Activated T-cell treated with anti-CD3 and anti-CD28 coated beads, Interleukin-2, amount 50 U/mL, for 72 hours (primary cell): ENCODE measurements around the gene CHODL. TPM values are rescaled to one million over a fixed set of nuclear protein-coding genes. Genes with fewer than 3 reads are reported as not detected.

Source experiments
- ATAC-seq, 2 donors: fragments of 150-1000 bp; cut with Tn5 transposase; replicated peaks in 1 of 2; 2 replicates each; pipeline ENCODE4 v1.10.0; 2021; ENCODE audit warnings: moderate library complexity in 2 of 2, mild to moderate bottlenecking in 1 of 2
- DNase-seq, 2 donors: peaks; one replicate each; pipeline ENCODE4 v3.0.0; 2021 to 2022; ENCODE audit warnings: mixed read lengths in 1 of 2
- H3K27ac Mint-ChIP-seq: one replicate; pipeline ENCODE4 v1.8.0; 2022; ENCODE audit warnings: mild to moderate bottlenecking, moderate library complexity, mixed read lengths
- H3K27me3 Mint-ChIP-seq: one replicate; pipeline ENCODE4 v1.8.0; 2022; ENCODE audit warnings: low read depth, mixed read lengths
- H3K36me3 Mint-ChIP-seq, 2 donors: one replicate each; pipeline ENCODE4 v1.8.0; 2022; ENCODE audit warnings: mixed read lengths in 2 of 2, mild to moderate bottlenecking in 1 of 2; ENCODE audit not compliant: insufficient read depth in 2 of 2
- H3K4me1 Mint-ChIP-seq: one replicate; pipeline ENCODE4 v1.8.0; 2022; ENCODE audit warnings: low read depth, mixed read lengths
- H3K4me3 Mint-ChIP-seq, 2 donors: one replicate each; pipeline ENCODE4 v1.8.0; 2022; ENCODE audit warnings: mild to moderate bottlenecking in 2 of 2, mixed read lengths in 2 of 2, moderate library complexity in 2 of 2
- H3K9me3 Mint-ChIP-seq, 2 donors: one replicate each; pipeline ENCODE4 v1.8.0; 2022; ENCODE audit warnings: mixed read lengths in 2 of 2
- total RNA-seq, 2 donors: library from RNA; stranded (reverse); gene quantifications; one replicate each; pipeline ENCODE4 v1.2.3, GENCODE V29; 2022

The CHODL gene, protein sequence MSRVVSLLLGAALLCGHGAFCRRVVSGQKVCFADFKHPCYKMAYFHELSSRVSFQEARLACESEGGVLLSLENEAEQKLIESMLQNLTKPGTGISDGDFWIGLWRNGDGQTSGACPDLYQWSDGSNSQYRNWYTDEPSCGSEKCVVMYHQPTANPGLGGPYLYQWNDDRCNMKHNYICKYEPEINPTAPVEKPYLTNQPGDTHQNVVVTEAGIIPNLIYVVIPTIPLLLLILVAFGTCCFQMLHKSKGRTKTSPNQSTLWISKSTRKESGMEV
- under 1 TPM in 1 of 2 donors, not detected in 1; 0.28 TPM for total RNA-seq

DNA sequence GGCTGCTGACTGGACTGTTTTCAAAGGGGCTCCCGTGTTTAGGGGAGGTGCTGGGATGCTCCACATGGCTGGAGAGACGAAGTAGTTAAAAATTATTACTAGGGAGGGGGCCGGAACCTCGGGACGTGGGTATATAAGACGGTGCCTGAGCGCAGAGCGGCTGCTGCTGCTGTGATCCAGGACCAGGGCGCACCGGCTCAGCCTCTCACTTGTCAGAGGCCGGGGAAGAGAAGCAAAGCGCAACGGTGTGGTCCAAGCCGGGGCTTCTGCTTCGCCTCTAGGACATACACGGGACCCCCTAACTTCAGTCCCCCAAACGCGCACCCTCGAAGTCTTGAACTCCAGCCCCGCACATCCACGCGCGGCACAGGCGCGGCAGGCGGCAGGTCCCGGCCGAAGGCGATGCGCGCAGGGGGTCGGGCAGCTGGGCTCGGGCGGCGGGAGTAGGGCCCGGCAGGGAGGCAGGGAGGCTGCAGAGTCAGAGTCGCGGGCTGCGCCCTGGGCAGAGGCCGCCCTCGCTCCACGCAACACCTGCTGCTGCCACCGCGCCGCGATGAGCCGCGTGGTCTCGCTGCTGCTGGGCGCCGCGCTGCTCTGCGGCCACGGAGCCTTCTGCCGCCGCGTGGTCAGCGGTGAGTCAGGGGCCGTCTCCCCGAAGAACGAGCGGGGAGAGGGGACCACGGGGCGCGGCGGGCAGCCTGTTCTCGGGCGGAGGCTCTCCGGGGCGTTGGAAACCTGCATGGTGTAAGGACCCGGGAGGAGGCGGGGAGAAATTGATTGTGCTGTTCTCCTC is at the start of gene CHODL:
TSS of gene CHODL (plus strand) at position 163 of the 793 bp plus-strand sequence. CDS start at position 554, 391 bp downstream.
- Mint-ChIP-seq H3K4me1 (no peaks in the 10 kb centered on the region), H3K4me3 (peak within 1 kb of the TSS; percentile 15 to 40), H3K27ac (no peak within 1 kb of the TSS), H3K9me3 (no peaks in the 10 kb centered on the region), H3K36me3 (no peaks in the 10 kb centered on the region), H3K27me3 (peaks cover 22% of the 10 kb centered on the region)
- ATAC-seq (no peak), DNase-seq (no peak)

DNA sequence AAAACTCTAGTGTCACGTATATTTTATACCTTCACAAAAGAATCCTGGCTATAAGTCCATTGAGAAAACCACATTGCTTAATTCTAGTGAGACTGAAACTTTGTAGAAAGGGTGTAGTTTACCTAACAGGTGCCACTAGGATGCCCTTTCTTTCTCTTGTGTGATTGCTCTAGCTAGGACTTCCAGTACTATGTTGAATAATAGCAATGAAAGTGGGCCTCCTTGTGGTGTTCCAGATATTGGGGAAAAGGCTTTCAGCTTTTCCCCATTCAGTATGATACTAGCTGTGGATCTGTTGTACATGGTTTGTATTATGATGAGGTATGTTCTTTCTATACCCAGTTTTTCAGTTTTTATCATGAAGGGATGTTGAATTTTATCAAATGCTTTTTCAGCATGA is 39.7 kb upstream of the CHODL start:
- Mint-ChIP-seq H3K4me3 (no peak overlapping the region), H3K27me3 (no peaks in the 10 kb centered on the region), H3K4me1 (no peaks in the 10 kb centered on the region), H3K27ac (no peak overlapping the region), H3K36me3 (no peaks in the 10 kb centered on the region), H3K9me3 (no peaks in the 10 kb centered on the region)
- DNase-seq (no peak), ATAC-seq (no peak)

DNA sequence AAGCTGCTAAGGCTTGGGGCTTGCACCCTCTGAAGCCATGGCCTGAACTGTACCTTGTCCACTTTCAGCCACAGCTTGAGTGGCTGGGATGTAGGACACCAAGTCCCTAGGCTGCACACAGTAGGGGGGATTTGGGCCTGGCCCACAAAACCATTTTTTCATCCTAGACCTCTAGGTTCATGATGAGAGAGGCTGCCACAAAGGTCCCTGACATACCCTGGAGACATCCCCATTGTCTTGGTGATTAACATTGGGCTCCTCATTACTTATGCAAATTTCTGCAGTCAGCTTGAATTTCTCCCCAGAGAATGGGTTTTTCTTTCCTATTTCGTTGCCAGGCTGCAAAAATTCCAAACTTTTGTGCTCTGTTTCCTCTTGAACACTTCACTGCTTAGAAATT is 26.3 kb upstream of the CHODL start:
- peaks cover 9 to 11% of the 10 kb centered on the region in 2 donors for H3K9me3 Mint-ChIP-seq

DNA sequence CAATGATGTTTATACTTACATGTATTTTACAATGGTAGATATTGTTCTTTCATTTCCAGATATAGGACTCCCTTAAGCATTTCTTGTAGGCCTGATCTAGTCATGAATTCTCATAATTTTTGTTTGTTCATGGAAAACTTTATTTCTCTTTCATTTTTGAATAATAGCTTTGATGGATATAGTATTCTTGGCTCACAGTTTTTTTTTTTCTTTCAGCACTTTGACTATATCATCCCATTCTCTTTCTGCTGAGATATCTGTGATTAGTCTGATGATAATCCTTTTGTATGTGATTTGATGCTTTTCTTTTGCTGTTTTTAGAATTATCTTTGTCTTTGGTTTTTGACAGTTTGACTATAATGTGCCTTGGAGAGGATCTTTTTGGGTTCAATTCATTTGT is 24.1 kb upstream of the CHODL start:
- Mint-ChIP-seq H3K4me1 (no peaks in the 10 kb centered on the region), H3K9me3 (peaks cover 9 to 11% of the 10 kb centered on the region in 2 donors), H3K27ac (no peak overlapping the region), H3K27me3 (no peaks in the 10 kb centered on the region), H3K4me3 (no peak overlapping the region), H3K36me3 (peaks cover 0 to 10% of the 10 kb centered on the region in 2 donors)
- no peak for ATAC-seq
- DNase-seq = no peak

More for the DNA sequence above, 26.3 kb upstream of the CHODL start:
- Mint-ChIP-seq H3K4me3 (no peak overlapping the region), H3K27ac (no peak overlapping the region), H3K36me3 (peaks cover 0 to 10% of the 10 kb centered on the region in 2 donors), H3K4me1 (no peaks in the 10 kb centered on the region), H3K27me3 (no peaks in the 10 kb centered on the region)
- no peak for ATAC-seq
- no peak for DNase-seq

DNA sequence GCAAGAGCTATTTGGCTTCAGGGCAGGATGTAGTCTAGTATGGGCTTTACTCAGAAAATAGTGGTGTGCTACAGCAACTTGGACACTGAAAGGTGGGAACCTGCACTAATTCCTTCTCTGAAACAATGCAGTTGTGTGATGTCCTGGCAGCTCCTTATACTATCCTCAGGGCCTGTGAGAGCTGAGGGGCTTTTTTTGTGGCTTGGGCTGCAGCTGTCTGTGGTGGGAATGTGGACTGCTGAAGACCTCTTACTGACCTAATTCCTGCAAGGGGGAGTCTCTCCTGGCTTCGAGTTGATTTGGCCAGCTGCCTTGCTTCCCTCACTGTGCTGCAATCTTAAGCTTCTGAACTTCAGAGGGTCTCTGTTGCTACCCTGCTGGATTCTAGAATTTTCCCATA is 22.3 kb upstream of the CHODL start:
- Mint-ChIP-seq H3K36me3 (peaks cover 0 to 10% of the 10 kb centered on the region in 2 donors), H3K4me3 (no peak overlapping the region), H3K4me1 (no peaks in the 10 kb centered on the region), H3K9me3 (peaks cover 9% of the 10 kb centered on the region in 2 donors), H3K27ac (no peak overlapping the region), H3K27me3 (no peaks in the 10 kb centered on the region)
- ATAC-seq (no peak), DNase-seq (no peak)

DNA sequence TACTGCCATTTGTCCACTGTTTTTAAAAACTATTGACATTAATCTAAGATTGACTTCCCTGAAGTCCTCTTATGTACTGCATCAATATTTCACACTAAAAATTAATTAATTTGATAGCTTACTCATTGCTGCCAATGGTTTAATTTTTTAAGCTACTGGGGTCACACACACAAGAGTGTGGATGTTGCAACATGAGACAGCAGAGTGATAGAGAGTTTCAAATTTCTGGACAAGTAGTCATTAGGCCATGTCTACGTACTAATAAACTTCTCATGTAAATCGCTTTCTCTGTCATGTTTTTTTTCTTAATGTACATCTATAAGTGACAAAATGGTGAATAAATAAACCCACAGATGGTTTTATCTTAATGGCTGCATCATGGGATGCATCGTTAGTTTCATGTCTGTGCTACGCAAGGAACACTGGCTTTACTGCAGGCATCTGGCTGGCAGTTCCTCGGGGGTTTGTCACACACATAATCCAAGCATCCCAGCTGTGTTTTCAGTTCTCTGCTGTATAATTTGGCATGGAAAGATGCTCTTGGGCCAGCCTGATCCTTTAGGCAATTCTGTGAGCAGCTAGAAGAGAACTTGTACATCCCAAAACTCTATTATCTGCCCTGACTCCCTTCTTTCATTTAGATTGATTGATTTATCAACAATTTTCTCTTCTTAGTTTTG is 16.4 kb upstream of the CHODL start:
- peaks cover 0 to 1% of the 10 kb centered on the region in 2 donors for H3K9me3 Mint-ChIP-seq
- H3K4me3 Mint-ChIP-seq = no peak overlapping the region
- DNase-seq = no peak

DNA sequence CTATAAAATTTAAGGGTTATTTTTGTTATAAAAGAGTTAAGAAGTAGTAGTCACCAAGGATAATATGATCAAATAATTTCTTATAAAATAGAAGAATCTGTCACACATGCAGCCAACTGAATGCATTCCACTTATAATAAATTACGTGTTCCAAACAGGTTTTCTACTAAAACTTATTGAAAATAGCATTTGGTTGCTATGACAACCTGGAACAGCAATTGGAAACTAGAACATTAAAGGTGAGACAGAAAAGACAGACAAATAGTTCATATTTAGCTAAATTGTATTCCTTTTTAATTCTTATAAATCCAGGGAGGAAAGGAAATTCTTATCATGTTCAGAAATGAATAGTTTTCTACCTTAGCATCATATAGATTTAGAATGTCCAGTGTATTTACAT is 9.1 kb upstream of the CHODL start:
- Mint-ChIP-seq H3K27me3 (no peaks in the 10 kb centered on the region), H3K36me3 (no peaks in the 10 kb centered on the region), H3K27ac (no peak overlapping the region), H3K9me3 (peaks cover 1 to 3% of the 10 kb centered on the region in 2 donors), H3K4me3 (no peak overlapping the region), H3K4me1 (no peaks in the 10 kb centered on the region)
- ATAC-seq (no peak), DNase-seq (no peak)

More for the DNA sequence above, 16.4 kb upstream of the CHODL start:
- Mint-ChIP-seq H3K4me1 (no peaks in the 10 kb centered on the region), H3K36me3 (no peaks in the 10 kb centered on the region), H3K27me3 (no peaks in the 10 kb centered on the region), H3K27ac (no peak overlapping the region)
- ATAC-seq = no peak

DNA sequence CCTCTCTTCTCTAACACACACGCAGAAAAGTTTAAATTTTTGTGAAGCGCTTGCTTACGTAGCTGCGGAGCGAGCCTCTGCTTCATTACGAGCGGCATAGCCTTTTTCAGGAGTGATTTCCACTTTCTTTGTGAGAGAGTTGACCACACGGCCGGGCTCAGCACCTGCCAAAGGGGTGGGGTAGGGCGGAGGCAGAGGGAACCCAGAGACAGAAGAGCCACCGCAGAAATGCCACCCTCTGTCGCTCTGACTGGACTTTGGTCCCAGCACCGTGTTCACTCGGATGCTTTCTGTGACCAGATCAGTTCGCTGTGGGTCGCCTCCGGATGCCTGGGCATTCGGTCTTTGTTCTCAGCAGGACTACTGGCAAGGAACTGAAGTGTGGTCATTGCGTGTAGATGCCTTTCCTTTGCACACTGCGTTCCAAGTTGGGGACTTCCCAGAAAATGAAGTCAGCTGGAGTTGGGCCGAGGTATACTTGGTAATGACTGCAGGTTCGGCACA is 883 bp downstream of the CHODL start:
- Mint-ChIP-seq H3K4me1 (no peaks in the 10 kb centered on the region), H3K27ac (no peak overlapping the region)
- ATAC-seq = no peak

DNA sequence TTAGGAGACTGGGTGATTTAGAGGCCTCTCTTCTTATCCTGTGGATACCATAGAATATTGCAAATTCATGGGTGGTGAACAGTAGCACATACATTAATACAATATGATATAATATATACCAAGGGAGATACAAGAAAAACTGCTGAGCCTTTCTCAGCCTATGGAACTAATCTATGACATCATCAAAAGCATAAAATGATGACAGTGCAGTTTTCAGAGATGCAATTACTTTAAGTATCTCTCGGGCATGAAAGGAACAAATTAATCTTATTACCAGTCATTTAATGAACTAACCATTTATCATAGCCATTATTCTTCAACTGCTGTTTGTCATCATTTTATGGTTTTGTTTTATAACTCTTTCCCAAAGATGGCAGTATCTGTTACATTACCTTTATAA is 3.5 kb downstream of the CHODL start:
- Mint-ChIP-seq H3K27me3 (peaks cover 22% of the 10 kb centered on the region), H3K9me3 (no peaks in the 10 kb centered on the region), H3K4me1 (no peaks in the 10 kb centered on the region), H3K36me3 (no peaks in the 10 kb centered on the region), H3K27ac (no peak overlapping the region), H3K4me3 (no peak overlapping the region)
- DNase-seq = no peak
- ATAC-seq = no peak

More for the DNA sequence above, 883 bp downstream of the CHODL start:
- Mint-ChIP-seq H3K9me3 (no peaks in the 10 kb centered on the region), H3K27me3 (peaks cover 22% of the 10 kb centered on the region), H3K36me3 (no peaks in the 10 kb centered on the region), H3K4me3 (no peak overlapping the region)
- DNase-seq = no peak

DNA sequence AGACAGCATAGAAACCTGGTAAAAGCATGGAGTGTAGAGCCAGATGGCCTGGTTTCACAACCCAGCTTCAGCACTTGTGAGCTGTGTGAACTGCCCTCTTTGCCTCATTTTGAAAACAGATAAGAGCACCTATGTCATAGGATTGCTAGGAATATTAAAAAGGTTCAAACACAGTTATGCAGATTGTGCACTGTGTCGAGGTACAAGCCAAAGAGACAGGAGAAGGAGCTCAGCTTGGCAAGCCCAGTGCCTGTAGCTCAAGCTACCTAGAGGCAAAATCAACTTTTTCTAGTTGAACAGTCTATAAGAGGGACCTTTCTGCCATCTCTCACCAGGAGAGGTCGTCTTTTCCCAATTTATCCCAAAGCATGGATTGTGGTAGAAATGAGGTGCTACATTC is 5.0 kb downstream of the CHODL start:
- Mint-ChIP-seq H3K36me3 (no peaks in the 10 kb centered on the region), H3K4me1 (no peaks in the 10 kb centered on the region), H3K27me3 (peaks cover 15% of the 10 kb centered on the region), H3K27ac (no peak overlapping the region), H3K9me3 (no peaks in the 10 kb centered on the region), H3K4me3 (no peak overlapping the region)
- no peak for DNase-seq
- peak; percentile 44 to 47 for ATAC-seq

DNA sequence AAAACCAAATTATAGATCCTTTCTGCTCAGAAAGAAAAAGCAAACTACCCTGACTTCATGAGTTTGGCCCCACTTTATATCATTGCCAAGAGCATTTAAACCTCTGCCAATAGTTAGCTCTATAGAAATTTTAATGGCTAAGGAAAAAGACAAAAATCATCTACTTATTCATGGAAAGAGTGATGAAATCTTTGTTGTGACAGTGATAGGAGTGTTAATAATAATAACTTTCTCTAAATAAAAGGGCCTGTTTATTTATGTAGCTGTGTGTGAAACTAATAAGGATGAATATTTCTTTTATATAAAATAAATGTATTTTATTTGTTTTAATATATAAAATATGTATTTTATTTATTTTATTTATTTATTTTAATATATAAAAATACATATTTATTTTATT is 6.4 kb downstream of the CHODL start:
- Mint-ChIP-seq H3K4me1 (no peaks in the 10 kb centered on the region), H3K9me3 (no peaks in the 10 kb centered on the region), H3K27ac (no peak overlapping the region), H3K4me3 (no peak overlapping the region), H3K27me3 (peaks cover 6% of the 10 kb centered on the region), H3K36me3 (no peaks in the 10 kb centered on the region)
- no peak for DNase-seq
- ATAC-seq = no peak

DNA sequence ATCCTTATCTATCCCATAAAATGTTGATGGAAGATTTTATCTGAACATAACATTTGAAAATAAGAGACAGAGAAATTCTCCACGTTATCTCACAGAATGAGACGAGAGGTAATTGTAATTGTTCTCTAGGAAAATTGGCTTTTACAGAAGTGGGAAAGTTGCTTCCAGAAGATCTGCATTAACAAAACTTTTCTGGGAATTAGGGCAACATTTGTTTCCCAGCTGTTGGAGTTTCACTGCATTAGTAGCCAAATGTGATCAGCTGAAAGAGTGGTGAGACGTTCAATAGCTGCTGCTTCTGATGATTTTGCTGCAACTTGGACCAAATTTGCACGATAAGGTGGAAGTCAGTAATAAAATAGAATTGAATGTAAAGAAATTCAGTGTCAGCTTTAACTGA is 7.6 kb downstream of the CHODL start:
- H3K9me3 Mint-ChIP-seq = no peaks in the 10 kb centered on the region
- H3K27ac Mint-ChIP-seq = no peak overlapping the region
- H3K36me3 Mint-ChIP-seq = no peaks in the 10 kb centered on the region
- no peak overlapping the region for H3K4me3 Mint-ChIP-seq
- H3K27me3 Mint-ChIP-seq = no peaks in the 10 kb centered on the region
- ATAC-seq (no peak), DNase-seq (no peak)
- H3K4me1 Mint-ChIP-seq = no peaks in the 10 kb centered on the region

DNA sequence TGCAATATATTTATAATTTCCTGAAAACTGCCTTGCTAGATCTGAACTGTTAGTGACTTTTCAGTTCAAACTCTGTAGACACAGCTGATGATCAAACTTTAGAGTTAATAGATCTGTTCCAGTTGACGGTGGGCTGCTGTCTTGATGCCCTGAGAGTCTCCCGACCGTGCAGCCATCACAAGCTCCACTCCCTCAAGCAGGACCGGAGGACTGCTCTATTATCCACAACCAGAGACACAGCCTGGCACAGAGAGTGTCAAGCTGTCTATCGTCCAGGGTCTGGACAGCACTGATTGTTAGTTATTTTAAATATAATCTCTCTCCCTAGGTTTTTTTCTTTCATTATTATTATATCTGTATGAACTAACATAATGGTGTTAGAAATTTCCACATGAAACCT is 8.0 kb downstream of the CHODL start:
- H3K27ac Mint-ChIP-seq = no peak overlapping the region
- H3K4me3 Mint-ChIP-seq = no peak overlapping the region
- H3K27me3 Mint-ChIP-seq = no peaks in the 10 kb centered on the region
- H3K9me3 Mint-ChIP-seq = no peaks in the 10 kb centered on the region
- DNase-seq (no peak), ATAC-seq (no peak)
- H3K4me1 Mint-ChIP-seq = no peaks in the 10 kb centered on the region
- H3K36me3 Mint-ChIP-seq = no peaks in the 10 kb centered on the region
